LNCaP clone FGC (cell line): ENCODE measurements around the gene BIRC2.

Source experiments
- DNase-seq: peaks from one replicate; pipeline ENCODE4 v3.0.0-alpha.2; 2011; ENCODE audit warnings: low read depth
- H3K4me3 ChIP-seq: 2 replicates; pipeline ENCODE4 v1.5.1; 2011; ENCODE audit warnings: mild to moderate bottlenecking, low read depth, low read length, control low read depth
- TF ChIP-seq, protein P1 (sequence below): IDR thresholded peaks from 2 replicates; pipeline ENCODE4 v1.5.1; 2012; ENCODE audit warnings: mild to moderate bottlenecking; ENCODE audit not compliant: control insufficient read depth, insufficient read depth; ENCODE audit errors: extremely low read depth

BIRC2 gene

DNA sequence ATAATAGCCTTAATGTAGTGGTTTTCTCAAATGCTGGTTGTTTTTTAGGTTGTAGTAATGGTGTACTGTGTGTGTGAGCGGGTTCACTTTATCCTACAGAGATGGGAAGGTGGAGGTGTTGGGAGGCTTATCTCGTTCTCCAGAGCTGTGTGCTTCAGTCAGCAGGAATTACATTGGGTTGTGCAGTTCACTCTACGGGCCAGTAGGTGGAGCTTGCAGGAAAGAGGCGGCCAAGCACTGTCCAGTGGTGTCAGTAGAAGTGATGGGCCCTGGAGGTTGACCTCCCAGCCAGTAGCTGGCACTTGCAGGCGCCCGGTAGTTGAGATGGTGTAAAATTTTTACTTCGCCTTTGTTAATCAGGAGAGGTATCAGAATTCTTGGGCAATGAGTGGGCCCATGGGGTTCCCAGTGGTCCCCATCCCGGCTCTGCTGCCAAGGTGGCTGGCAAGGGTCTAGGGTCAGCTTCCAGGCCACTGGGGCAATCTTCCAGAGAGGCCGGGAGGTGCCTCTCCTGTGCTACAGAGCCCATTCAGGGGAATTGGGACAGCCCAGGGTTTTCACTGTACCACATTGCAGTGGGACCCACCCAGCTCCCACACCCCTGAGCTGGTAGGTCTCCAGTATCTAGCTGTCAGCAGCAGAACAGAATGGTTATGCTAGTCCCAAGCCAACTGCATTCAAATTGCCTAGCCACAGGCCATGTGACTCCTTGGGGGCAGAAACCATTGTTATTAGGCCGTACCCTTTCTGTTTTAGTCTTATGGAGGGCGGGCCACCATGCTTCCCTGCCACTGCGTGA lies 43.9 kb downstream of the BIRC2 start:
- no peak overlapping the region for H3K4me3 ChIP-seq
- peak; percentile 31 for DNase-seq
- TF ChIP-seq, protein P1, sequence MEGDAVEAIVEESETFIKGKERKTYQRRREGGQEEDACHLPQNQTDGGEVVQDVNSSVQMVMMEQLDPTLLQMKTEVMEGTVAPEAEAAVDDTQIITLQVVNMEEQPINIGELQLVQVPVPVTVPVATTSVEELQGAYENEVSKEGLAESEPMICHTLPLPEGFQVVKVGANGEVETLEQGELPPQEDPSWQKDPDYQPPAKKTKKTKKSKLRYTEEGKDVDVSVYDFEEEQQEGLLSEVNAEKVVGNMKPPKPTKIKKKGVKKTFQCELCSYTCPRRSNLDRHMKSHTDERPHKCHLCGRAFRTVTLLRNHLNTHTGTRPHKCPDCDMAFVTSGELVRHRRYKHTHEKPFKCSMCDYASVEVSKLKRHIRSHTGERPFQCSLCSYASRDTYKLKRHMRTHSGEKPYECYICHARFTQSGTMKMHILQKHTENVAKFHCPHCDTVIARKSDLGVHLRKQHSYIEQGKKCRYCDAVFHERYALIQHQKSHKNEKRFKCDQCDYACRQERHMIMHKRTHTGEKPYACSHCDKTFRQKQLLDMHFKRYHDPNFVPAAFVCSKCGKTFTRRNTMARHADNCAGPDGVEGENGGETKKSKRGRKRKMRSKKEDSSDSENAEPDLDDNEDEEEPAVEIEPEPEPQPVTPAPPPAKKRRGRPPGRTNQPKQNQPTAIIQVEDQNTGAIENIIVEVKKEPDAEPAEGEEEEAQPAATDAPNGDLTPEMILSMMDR, result peak; percentile 95

DNA sequence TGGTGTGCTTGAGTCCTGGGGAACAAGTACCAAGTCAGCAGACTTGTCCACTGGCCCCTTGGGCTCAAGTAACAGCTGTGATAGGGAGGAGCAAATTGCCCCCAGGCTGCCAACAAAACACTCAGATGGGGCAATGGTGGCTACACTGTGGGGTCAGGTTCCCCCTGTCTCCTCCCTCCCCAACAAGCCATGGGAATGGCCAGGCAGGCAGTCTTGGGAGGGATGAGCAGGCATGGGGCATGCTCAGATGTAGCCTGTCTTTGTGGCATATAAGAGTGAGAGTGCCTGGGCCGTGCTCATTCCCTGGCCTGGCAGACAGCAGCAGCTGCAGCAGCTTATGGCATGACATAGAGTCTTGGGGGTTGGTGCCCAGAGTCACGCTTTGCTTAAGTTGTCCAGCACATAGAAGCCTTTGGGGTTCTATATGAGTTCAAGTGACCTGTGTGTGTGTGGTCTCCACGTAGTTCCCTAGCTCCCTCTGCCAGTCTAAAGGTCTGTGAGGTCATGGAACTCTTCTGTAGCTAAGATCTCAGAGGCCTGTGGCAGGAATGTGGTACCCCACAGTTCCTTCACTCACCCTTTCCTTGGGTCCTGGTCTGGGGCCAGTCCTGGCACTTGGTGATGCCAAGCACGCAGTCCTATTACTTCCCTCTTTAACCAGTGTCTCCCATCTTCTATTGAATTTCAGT lies 44.7 kb downstream of the BIRC2 start:
- H3K4me3 ChIP-seq, result no peak overlapping the region
- TF ChIP-seq, protein P1, result no peak
- no peak for DNase-seq

DNA sequence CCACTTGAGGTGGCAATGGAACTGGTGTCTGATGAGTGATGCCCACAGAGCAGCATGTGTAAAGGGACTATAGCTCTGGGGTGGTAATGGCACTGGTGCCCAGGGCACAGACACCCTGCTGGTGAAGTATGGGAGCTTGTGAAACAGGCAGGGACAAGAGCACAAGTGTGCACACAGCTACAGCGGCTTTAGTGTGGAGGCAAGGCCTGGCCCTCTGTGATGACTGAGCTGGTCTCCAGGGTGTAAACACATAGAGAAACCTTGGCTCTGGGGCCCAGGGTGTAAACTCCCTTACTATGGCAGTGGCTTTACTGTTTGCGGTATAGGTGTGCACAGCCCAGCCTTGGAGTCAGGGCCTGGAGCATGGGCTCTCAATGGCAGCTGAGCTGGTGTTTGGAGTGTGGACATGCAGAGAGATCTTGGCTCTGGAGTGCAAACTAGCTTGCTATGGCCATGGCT lies 46.3 kb downstream of the BIRC2 start:
- TF ChIP-seq, protein P1, result no peak
- no peak for DNase-seq
- H3K4me3 ChIP-seq, result no peak overlapping the region

DNA sequence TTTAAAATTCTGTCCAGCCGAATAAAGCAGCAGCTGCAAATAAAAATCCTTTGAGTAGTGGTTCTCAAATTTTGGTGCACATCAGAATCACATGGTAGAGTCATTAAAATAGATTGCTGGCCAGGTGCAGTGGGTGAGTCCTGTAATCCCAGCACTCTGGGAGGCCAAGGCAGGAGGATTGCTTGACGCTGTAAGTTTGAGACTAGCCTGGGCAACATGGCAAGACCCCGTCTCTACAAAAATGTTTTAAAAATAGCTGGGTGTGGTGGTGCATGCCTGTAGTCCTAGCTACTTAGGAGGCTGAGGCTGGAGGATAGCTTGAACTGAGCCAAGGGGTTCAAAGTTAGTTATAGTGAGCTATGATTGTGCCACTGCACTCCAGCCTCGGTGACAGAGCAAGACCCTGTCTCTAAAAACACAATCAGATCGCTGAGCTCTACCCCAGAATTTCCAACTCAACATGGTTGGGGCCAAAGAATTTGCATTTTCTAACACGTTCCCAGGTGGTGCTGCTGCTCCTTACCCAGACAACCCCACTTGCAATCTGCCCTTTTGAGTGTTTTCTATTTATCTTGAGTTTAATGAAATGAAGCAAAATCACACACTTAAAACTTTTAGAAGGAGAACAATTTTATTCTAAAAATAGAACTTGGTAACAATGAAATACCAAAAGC lies 48.8 kb downstream of the BIRC2 start:
- DNase-seq, result no peak
- TF ChIP-seq, protein P1, result no peak
- H3K4me3 ChIP-seq, result no peak overlapping the region

DNA sequence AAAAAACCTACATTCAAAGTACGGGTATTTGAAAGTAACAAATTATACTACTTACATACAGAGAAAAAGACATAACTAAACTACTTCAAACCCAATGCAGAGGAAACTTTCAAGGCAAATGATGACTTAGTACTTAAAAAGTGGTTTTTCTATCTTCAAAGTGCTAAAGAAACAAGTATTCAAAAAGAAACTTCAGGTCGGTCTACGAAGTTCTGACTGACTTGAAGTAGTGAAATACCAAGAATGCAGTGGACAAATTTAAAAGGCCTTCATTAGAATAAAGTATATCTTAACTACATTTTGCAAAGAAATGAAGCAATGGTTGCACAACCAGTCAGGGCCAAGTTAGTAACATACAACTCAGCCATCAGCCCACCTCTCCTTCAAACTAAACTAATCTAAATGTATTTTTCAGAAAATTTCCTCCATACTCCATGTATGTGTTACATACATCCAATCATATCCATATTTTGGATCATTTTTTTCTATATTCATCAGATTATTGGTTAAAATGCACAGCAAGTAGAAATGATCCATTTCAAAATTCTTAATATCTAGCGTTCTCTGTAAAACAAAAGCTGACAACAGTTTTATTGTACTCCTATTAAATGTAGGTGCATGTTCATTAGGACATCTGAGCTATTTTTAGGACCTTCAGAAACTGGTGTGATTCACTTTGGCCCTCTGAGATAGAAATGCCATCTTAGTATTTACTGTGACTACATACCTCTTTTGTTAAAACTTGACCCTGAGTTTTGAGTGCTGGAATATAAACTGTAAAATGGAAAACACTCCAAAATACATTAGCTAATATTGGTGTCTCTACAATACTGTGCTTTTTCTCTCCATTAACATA lies 49.9 kb downstream of the BIRC2 start:
- DNase-seq, result no peak

DNA sequence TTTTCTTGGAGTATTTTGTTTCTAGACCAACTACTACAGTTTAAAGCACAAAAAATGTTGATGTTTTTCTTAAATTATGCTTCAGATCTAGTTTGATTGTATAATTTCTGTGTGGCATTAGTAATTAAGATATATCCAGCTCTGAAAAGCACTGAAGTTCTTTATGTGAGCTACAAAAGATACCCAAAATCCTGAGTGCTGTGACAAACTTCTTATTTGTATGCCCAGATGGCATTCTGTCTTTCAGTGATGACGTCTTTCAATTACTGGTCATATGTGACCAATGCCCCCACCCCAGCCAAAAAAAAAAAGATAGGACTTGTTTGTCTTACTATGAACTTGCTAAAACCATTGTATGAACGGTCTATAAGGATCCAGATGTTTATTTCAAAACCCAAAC lies 51.3 kb downstream of the BIRC2 start:
- H3K4me3 ChIP-seq, result no peak overlapping the region
- no peak for DNase-seq
- TF ChIP-seq, protein P1, result no peak

More for the DNA sequence above, 49.9 kb downstream of the BIRC2 start:
- no peak overlapping the region for H3K4me3 ChIP-seq
- TF ChIP-seq, protein P1, result no peak
